Common myeloid progenitor, CD34-positive (primary cell): Measurements from ENCODE around the gene IVNS1ABP.
"Not testable (repeated sequence)": the region's sequence is repeated elsewhere in the genome, so short reads cannot be mapped to it uniquely, and the experiment has no call there.

Experiments used
- CTCF ChIA-PET: fragments of 350-600 bp; sonication (Branson Sonifier 250); formaldehyde crosslinking; loops from one replicate; lab custom pipeline; 2021; ENCODE audit warnings: antibody characterized with exemption; lab: Charles Lee
- POLR2A ChIA-PET: fragments of 350-600 bp; sonication (Branson Sonifier 250); formaldehyde crosslinking; loops from one replicate; lab custom pipeline; 2021; ENCODE audit warnings: antibody characterized with exemption; lab: Charles Lee
- DNase-seq, 3 donors: peaks; one replicate each; pipeline versions ENCODE4 v3.0.0 to v3.0.0-alpha.2; 2013
- H3K27ac ChIP-seq, 2 experiments: 1 replicate in 1 of 2; 2 replicates in 1 of 2; pipeline ENCODE4 v1.7.0; 2013; ENCODE audit warnings: inconsistent platforms in 2 of 2, low read length in 2 of 2, mild to moderate bottlenecking in 2 of 2, low read depth in 1 of 2, moderate library complexity in 1 of 2; ENCODE audit not compliant: severe bottlenecking in 2 of 2, insufficient read depth in 1 of 2, poor library complexity in 1 of 2
- H3K27me3 ChIP-seq, 5 experiments: replicated peaks in 2 of 5; 1 replicate in 3 of 5; 2 replicates in 2 of 5; pipeline versions ENCODE4 v1.6.1 to v1.7.0; 2013; ENCODE audit warnings: low read length in 4 of 5, mild to moderate bottlenecking in 2 of 5, moderate library complexity in 2 of 5, inconsistent platforms in 1 of 5; ENCODE audit not compliant: insufficient read depth in 5 of 5, control insufficient read depth in 4 of 5
- H3K36me3 ChIP-seq, 4 experiments: 1 replicate in 2 of 4; 2 replicates in 2 of 4; pipeline versions ENCODE4 v1.6.1 to v1.7.0; 2013; ENCODE audit warnings: low read length in 3 of 4, control low read depth in 1 of 4, mild to moderate bottlenecking in 1 of 4; ENCODE audit not compliant: control insufficient read depth in 4 of 4, insufficient read depth in 4 of 4
- H3K4me1 ChIP-seq, 4 experiments: 1 replicate in 3 of 4; 2 replicates in 1 of 4; pipeline versions ENCODE4 v1.6.1 to v1.7.1; 2013; ENCODE audit warnings: low read length in 3 of 4, mild to moderate bottlenecking in 3 of 4, control low read depth in 1 of 4, inconsistent platforms in 1 of 4, moderate library complexity in 1 of 4; ENCODE audit not compliant: control insufficient read depth in 4 of 4, insufficient read depth in 4 of 4; ENCODE audit errors: control extremely low read depth in 1 of 4
- H3K4me3 ChIP-seq, 7 experiments: 1 replicate in 4 of 7; 2 replicates in 3 of 7; pipeline versions ENCODE4 v1.5.1 to v1.7.0; 2013; ENCODE audit warnings: mild to moderate bottlenecking in 7 of 7, low read length in 6 of 7, moderate library complexity in 6 of 7, inconsistent platforms in 2 of 7, low read depth in 2 of 7, control low read depth in 1 of 7; ENCODE audit not compliant: insufficient read depth in 4 of 7, control insufficient read depth in 1 of 7; ENCODE audit errors: extremely low read depth in 1 of 7
- H3K9me3 ChIP-seq, 5 experiments: 1 replicate in 4 of 5; 2 replicates in 1 of 5; pipeline versions ENCODE4 v1.6.1 to v1.7.1; 2013; ENCODE audit warnings: low read length in 4 of 5, mild to moderate bottlenecking in 2 of 5, inconsistent platforms in 1 of 5, low read depth in 1 of 5, moderate library complexity in 1 of 5; ENCODE audit not compliant: control insufficient read depth in 4 of 5, insufficient read depth in 2 of 5; ENCODE audit errors: control extremely low read depth in 1 of 5
- WGBS: methylation state at CpG from one replicate; pipeline ENCODE4 v1.1.5; 2013; ENCODE audit not compliant: insufficient coverage; 5-methylcytosine and 5-hydroxymethylcytosine counted together

The IVNS1ABP gene

DNA sequence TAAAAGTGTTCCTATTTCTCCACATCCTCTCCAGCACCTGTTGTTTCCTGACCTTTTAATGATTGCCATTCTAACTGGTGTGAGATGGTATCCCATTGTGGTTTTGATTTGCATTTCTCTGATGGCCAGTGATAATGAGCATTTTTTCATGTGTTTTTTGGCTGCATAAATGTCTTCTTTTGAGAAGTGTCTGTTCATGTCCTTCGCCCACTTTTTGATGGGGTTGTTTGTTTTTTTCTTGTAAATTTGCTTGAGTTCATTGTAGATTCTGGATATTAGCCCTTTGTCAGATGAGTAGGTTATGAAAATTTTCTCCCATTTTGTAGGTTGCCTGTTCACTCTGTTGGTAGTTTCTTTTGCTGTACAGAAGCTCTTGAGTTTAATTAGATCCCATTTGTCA is 64.6 kb downstream of the IVNS1ABP start:
- H3K36me3 ChIP-seq, H3K27me3 ChIP-seq, CTCF ChIA-PET, H3K4me3 ChIP-seq, H3K9me3 ChIP-seq, H3K4me1 ChIP-seq, H3K27ac ChIP-seq, POLR2A ChIA-PET, DNase-seq: not testable (repeated sequence)
- WGBS = no CpG with 5 or more reads among the region's 1 CpG

DNA sequence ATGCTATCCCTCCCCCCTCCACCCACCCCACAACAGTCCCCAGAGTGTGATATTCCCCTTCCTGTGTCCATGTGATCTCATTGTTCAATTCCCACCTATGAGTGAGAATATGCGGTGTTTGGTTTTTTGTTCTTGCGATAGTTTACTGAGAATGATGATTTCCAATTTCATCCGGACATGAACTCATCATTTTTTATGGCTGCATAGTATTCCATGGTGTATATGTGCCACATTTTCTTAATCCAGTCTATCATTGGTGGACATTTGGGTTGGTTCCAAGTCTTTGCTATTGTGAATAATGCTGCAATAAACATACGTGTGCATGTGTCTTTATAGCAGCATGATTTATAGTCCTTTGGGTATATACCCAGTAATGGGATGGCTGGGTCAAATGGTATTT is 65.1 kb downstream of the IVNS1ABP start:
- POLR2A ChIA-PET, H3K9me3 ChIP-seq, H3K27ac ChIP-seq, H3K36me3 ChIP-seq, DNase-seq, CTCF ChIA-PET, H3K27me3 ChIP-seq, H3K4me3 ChIP-seq, H3K4me1 ChIP-seq: not testable (repeated sequence)
- no CpG with 5 or more reads among the region's 4 CpGs for WGBS

DNA sequence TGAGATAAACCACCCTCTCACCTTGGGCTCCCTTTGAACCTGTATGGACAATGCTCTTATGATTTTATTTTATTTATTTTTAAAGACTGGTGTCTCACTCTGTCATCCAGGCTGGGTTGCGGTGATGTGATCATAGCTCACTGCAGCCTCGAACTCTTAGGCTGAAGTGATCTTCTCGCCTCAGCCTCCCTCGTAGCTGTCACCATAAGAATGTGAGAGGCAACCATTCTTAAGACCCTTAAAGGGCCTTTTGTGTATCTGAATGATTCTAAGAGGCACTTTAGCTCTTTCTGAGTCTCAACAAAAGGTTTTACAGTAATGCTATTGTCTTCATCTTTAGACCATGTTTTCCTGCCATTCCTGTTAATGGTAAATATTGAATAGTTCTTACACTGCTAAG is 67.0 kb downstream of the IVNS1ABP start:
- ChIA-PET CTCF (interaction anchor here (1.0 to 2.2 kb wide), 4 partner anchors 9 to 420 kb away, joined by 3 to 7 read pairs (median 4); no protein-coding TSS in a partner anchor), POLR2A (interaction anchor here (0.5 kb wide), 1 partner anchor 690 kb away, joined by 6 read pairs; no protein-coding TSS in a partner anchor)
- H3K9me3 ChIP-seq = no peaks in the 10 kb centered on the region
- WGBS = 94% methylated on average over 4 of the region's 4 CpGs
- H3K27ac ChIP-seq = no peak overlapping the region
- DNase-seq = no peak
- no peak overlapping the region for H3K4me3 ChIP-seq
- H3K27me3 ChIP-seq = no peaks in the 10 kb centered on the region
- no peaks in the 10 kb centered on the region for H3K36me3 ChIP-seq
- peaks cover 0 to 1% (median 0%) of the 10 kb centered on the region in 4 experiments for H3K4me1 ChIP-seq

DNA sequence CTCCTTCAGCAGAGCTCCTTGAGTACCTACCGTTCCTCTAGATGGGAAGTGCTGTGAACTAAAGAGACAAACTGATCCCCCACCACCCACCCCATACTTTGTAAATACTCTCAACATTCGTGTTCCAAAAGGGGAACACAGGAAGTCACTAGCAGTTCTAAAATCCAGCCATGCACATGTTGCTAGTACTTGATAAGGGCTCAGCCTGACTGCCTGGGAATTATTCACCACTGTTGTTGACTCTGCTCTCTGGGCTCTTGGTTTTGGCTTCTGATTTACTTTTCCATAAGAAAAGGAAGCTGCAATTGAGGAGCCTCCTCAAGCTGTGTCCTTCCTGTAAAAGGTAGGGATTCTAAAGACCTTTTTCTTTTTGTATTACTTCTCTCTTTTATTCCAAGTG is 67.5 kb downstream of the IVNS1ABP start:
- peaks cover 0 to 1% (median 0%) of the 10 kb centered on the region in 4 experiments for H3K4me1 ChIP-seq
- H3K4me3 ChIP-seq = no peak overlapping the region
- H3K36me3 ChIP-seq = no peaks in the 10 kb centered on the region
- CTCF ChIA-PET = interaction anchor here (1.0 to 2.2 kb wide), 4 partner anchors 9 to 420 kb away, joined by 3 to 7 read pairs (median 4); no protein-coding TSS in a partner anchor
- POLR2A ChIA-PET = no interaction called here
- DNase-seq = peak in 2 of 3 donors; percentile 15 to 37
- WGBS = 19% methylated on average over 2 of the region's 2 CpGs
- peak overlapping the region in 1 of 2 experiments; percentile 8 for H3K27ac ChIP-seq
- no peaks in the 10 kb centered on the region for H3K9me3 ChIP-seq
- H3K27me3 ChIP-seq = no peaks in the 10 kb centered on the region
